Aortic smooth muscle cell (primary cell): Measurements from ENCODE around the gene ABCC3. TPM values are rescaled to one million over a fixed set of nuclear protein-coding genes. Genes with fewer than 3 reads are reported as not detected.

Source experiments
- total RNA-seq: library from RNA; depleted of rRNA; stranded (reverse); fragments of >200 nt; gene quantifications from 2 replicates; pipeline ENCODE4 v1.2.3, GENCODE V29; 2014

ABCC3 gene
- total RNA-seq, result 5.4 and 7.4 TPM in 2 replicates

GRCh38 chr17:50634224-50634914, at the start of gene ABCC3:
Gene ABCC3 (plus strand): TSS chr17:50634881. CDS start chr17:50634937, 56 bp downstream.

GRCh38 chr17:50707289-50708049, 72.8 kb downstream of the ABCC3 start, which contains the start of gene ANKRD40:
Gene ANKRD40 (minus strand): TSS chr17:50707914. CDS start chr17:50707654, 260 bp downstream.

GRCh38 chr17:50719144-50719923, 84.7 kb downstream of the ABCC3 start, which contains the start of gene LUC7L3:
Gene LUC7L3 (plus strand): TSS chr17:50719603. CDS start chr17:50719733, 130 bp downstream.

Other genes starting within 250 kb of the ABCC3 start
- gene LRRC59, start 237.4 kb upstream of the ABCC3 start, total RNA-seq, result 133 and 169 TPM in 2 replicates
- gene ACSF2, start 208.7 kb upstream of the ABCC3 start, total RNA-seq, result 10.2 and 14.9 TPM in 2 replicates
- not detected in 2 replicates for gene CHAD, start 166.0 kb upstream of the ABCC3 start, total RNA-seq
- 15.7 and 18.5 TPM in 2 replicates for gene RSAD1, start 156.0 kb upstream of the ABCC3 start, total RNA-seq
- gene MYCBPAP, start 126.4 kb upstream of the ABCC3 start, total RNA-seq, result 1.7 and 2.4 TPM in 2 replicates
- 0.13 TPM in 1 of 2 replicates, not detected in the other for gene EPN3, start 102.1 kb upstream of the ABCC3 start, total RNA-seq
- gene SPATA20, start 87.7 kb upstream of the ABCC3 start, total RNA-seq, result 67.6 and 68.8 TPM in 2 replicates
- gene CACNA1G, start 74.2 kb upstream of the ABCC3 start, total RNA-seq, result 0.37 and 0.40 TPM in 2 replicates
- 28.7 and 32.6 TPM in 2 replicates for gene ANKRD40, start 73.0 kb downstream of the ABCC3 start, total RNA-seq
- 26.4 and 28.7 TPM in 2 replicates for gene LUC7L3, start 84.7 kb downstream of the ABCC3 start, total RNA-seq
- not detected in 2 replicates for gene ANKRD40CL, start 132.6 kb downstream of the ABCC3 start, total RNA-seq
- under 0.01 and 0.12 TPM in 2 replicates for gene WFIKKN2, start 200.7 kb downstream of the ABCC3 start, total RNA-seq
- gene TOB1, start 231.5 kb downstream of the ABCC3 start, total RNA-seq, result 15.3 and 21.9 TPM in 2 replicates